DMS114 treated with DMSO at 0.1 percent for 48 hours (cell line): Measurements from ENCODE around the gene CYB5R2.

Experiments
- DNase-seq: peaks from one replicate; lab custom pipeline; 2025; ENCODE audit not compliant: unreplicated experiment; lab: John Stamatoyannopoulos, UW

CYB5R2 gene

GRCh38 chr11:7638710-7639642 lies 34.3 kb downstream of the CYB5R2 start:
- no peak for DNase-seq

DNA sequence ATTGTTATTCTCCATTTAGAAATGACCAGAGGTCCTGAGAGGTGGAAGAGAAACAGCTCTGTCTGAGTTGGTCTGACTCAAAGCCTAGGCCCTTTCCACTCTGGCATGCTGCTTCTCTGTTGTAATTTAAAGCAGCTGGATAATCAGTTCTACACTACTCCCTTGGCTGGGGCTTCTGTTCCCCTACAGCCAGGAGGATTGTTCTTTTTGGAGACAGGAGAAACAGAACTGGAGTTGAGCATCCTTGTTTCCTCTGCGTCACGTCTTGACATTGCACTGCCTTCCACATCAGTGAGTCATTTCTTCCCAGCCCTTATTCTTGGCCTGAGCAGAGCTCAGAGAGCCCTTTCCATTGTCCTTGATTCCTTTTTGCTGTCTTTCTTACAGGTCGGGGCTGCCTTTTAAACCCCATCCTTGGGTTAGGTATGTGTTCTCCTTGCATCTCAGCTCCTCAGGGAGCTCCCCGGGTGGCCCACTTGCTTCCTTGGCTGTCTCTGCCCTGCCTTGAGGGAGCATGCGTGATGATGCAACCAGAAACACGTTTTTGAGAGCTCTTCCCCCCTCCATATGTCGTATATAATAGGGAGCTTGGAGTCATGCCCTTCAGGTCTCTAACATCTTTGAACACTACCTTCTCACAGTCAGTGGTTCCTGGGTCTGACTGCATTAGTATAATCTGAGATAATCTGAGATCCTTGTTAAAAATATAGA lies 35.7 kb downstream of the CYB5R2 start:
- DNase-seq = no peak

DNA sequence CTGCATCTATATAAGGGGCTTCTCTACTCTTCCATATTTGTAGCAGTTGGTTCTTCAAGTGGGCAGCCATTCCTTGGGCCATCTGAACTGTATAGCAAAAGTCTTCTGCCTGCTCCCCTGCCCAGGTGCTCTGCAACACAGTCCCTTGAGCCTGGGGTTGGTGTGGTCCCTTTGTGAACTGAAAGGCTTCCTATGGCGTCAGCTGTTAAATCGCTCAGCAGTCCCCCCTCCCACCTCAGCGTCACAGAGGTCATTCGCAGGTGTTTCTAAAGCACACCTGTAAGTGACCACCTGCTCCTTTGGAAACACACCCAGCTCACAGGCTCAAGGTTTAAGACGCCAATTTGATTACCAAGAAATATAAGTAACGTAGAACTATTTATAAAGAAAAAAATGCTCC lies 37.0 kb downstream of the CYB5R2 start:
- DNase-seq = no peak

DNA sequence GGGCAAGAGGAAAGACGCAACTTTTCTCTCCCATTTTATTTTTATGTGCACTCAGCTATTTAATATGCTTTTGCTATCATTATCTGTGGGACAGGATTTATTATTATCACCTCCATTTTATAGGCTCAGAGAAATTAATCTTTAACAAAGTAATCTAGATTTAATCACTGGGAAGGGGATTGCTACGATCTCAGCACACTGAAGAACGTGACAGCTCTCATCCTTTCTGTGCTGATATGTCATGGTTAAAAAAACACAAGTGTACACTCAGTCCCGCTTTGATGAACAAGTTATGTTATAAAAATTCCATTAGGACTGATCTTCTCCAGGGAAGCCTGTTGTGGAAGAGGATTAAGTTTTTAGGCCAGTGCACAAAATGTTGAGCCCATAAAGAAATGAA lies 37.6 kb downstream of the CYB5R2 start:
- no peak for DNase-seq

DNA sequence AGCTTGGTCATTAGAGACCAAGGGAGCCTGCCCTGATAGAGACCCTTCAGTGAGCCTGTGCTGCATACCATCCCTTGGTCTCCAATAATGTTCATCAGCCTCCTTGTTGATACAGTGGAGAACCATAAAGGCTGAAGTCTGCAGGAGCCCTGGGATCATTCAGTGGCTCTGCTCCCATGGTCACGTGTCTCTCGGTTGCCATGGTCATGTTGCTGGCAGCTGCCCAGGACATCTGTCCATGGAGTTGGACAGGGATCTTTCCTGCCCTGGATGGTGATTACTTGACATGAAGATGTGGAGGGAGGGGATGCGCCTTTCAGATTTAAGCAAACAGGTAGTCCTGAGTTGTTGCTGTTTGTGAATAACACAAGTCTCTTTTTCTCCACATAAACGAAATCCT lies 38.2 kb downstream of the CYB5R2 start:
- DNase-seq = no peak

DNA sequence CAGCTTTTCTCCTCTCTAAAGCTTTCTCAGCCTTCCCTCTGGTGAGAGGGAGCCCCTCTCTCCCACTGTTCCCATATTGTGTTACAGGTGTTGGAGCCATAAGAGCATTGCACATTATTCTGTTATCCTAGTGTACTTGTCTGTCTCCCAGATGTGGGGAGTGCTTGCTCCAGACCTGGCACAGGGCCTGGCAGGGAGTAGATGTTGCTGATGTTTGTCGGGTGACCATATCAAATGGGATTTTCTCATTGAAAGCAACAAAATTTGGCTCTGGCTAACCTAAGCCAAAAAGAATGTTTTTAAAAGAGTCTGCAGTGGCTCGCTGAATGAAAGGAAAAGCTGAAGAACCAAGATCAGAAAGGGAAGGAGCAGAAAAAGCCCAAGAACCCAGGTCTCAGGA lies 41.1 kb downstream of the CYB5R2 start:
- no peak for DNase-seq

- no peak for DNase-seq
These were observed 43.3 kb downstream of the CYB5R2 start for GRCh38 chr11:7630002-7630401.

DNA sequence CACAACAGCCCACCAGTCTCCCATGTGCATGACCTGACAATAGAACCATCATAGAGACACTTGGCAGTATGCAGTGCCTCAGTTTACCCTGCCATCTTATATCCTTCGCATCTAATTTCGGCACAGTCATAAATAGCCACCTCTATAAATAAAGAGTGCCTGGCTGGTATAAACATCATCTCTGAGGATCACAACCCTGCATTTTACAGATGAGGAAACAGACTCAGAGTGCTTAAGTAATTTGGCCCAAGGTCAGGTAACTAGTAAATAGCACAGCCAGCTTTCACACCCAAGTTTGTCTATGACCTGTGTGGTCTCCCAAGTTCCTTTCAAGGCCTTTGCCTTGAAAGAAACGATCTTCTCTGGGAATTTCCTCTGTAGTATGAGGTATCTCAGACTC lies 44.6 kb downstream of the CYB5R2 start:
- DNase-seq = no peak

DNA sequence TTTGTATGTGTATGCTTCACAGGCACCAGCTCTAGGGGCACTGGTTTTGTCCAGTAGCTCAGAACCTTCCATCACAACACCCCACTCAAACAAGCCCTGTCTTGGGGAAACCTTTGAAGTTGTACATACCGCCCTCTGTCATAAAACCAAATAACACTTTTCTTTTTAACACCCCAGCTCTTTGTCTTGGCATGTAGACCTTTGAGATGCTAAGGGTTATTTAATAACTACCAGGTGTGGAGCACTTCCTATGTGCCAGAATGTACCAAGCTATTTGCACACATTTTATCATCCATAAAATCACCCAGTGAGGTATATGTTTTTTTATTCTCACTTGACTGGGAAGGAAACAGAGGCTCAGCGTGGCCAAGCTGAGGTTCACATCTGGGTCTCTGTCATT lies 50.6 kb downstream of the CYB5R2 start:
- DNase-seq = no peak

- no peak for DNase-seq
These were observed 51.7 kb downstream of the CYB5R2 start for GRCh38 chr11:7621554-7621953.

- no peak for DNase-seq
These were observed 52.2 kb downstream of the CYB5R2 start for GRCh38 chr11:7621090-7621489.

- DNase-seq = no peak
These were observed 54.0 kb downstream of the CYB5R2 start for GRCh38 chr11:7619322-7619721.

DNA sequence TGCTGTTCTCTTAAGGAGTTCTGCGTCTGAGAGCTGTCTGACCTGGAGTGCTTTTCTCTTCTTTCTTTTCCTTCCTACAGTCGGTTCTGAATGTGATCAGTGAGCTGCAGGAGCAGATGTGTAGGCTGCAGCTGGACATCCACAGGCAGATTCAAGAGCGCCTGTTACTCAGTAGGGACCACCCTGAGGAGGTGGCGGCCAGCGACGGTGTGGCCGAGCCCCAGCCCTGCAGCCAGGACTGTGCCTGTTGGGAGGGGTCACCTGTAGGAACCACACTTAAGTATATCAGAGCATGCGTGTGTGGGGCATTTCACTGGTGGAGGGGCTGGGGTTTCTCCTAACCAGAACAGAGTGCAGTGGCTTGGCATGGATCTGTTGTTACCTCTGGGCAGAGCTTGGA lies 56.3 kb downstream of the CYB5R2 start:
- DNase-seq = no peak
